ENCODE data around the gene MAN2B1.
A peak's percentile ranks its signal among the peaks of the same experiment; 100 is the strongest.
"Not testable (repeated sequence)": the region's sequence is repeated elsewhere in the genome, so short reads cannot be mapped to it uniquely, and the experiment has no call there.

Gene MAN2B1

GRCh38 chr19:12666265-12667048 is at the start of gene MAN2B1, which contains the start of gene WDR83:
Gene MAN2B1, minus strand, starts transcription at chr19:12666742. Its CDS starts 41 bp downstream, at chr19:12666701.
Gene WDR83, plus strand, starts transcription at chr19:12666807. Its CDS starts 2,984 bp downstream, at chr19:12669791.
- DNase-seq (ENCODE audit: low spot score) = peak; percentile 95

- no peak for DNase-seq (ENCODE audit: low spot score)
Observed at GRCh38 chr19:12715929-12716328, 49.4 kb upstream of the MAN2B1 start.

- no peak for DNase-seq (ENCODE audit: low spot score)
Observed at GRCh38 chr19:12715102-12715501, 48.6 kb upstream of the MAN2B1 start.

GRCh38 chr19:12713304-12713703 is 46.8 kb upstream of the MAN2B1 start:
- DNase-seq (ENCODE audit: low spot score) = not testable (repeated sequence)

GRCh38 chr19:12712077-12712476 is 45.5 kb upstream of the MAN2B1 start:
- DNase-seq (ENCODE audit: low spot score) = not testable (repeated sequence)

- no peak for DNase-seq (ENCODE audit: low spot score)
Observed at GRCh38 chr19:12711187-12711586, 44.6 kb upstream of the MAN2B1 start.

- DNase-seq (ENCODE audit: low spot score) = no peak
Observed at GRCh38 chr19:12708641-12709040, 42.1 kb upstream of the MAN2B1 start.

- no peak for DNase-seq (ENCODE audit: low spot score)
Observed at GRCh38 chr19:12706332-12706718, 39.8 kb upstream of the MAN2B1 start.

GRCh38 chr19:12705654-12706331 is 39.3 kb upstream of the MAN2B1 start:
- DNase-seq (ENCODE audit: low spot score) = no peak

- DNase-seq (ENCODE audit: low spot score) = no peak
Observed at GRCh38 chr19:12705169-12705568, 38.6 kb upstream of the MAN2B1 start.

GRCh38 chr19:12703046-12703445 is 36.5 kb upstream of the MAN2B1 start:
- DNase-seq (ENCODE audit: low spot score) = peak; percentile 71

- DNase-seq (ENCODE audit: low spot score) = no peak
Observed at GRCh38 chr19:12701596-12702282, 35.2 kb upstream of the MAN2B1 start.

- no peak for DNase-seq (ENCODE audit: low spot score)
Observed at GRCh38 chr19:12698138-12698537, 31.6 kb upstream of the MAN2B1 start.

GRCh38 chr19:12697425-12697824 is 30.9 kb upstream of the MAN2B1 start:
- DNase-seq (ENCODE audit: low spot score) = not testable (repeated sequence)

- DNase-seq (ENCODE audit: low spot score) = peak; percentile 97
Observed at GRCh38 chr19:12696366-12697335, 30.1 kb upstream of the MAN2B1 start, which contains the start of gene FBXW9. Gene FBXW9, minus strand, starts transcription at chr19:12696631. Its CDS starts 50 bp downstream, at chr19:12696581.

- no peak for DNase-seq (ENCODE audit: low spot score)
Observed at GRCh38 chr19:12695997-12696365, 29.4 kb upstream of the MAN2B1 start.

- DNase-seq (ENCODE audit: low spot score) = no peak
Observed at GRCh38 chr19:12695514-12695913, 29.0 kb upstream of the MAN2B1 start.

GRCh38 chr19:12695096-12695495 is 28.6 kb upstream of the MAN2B1 start:
- DNase-seq (ENCODE audit: low spot score) = no peak

- DNase-seq (ENCODE audit: low spot score) = no peak
Observed at GRCh38 chr19:12694641-12695040, 28.1 kb upstream of the MAN2B1 start.

- DNase-seq (ENCODE audit: low spot score) = no peak
Observed at GRCh38 chr19:12692960-12693359, 26.4 kb upstream of the MAN2B1 start.

GRCh38 chr19:12689581-12690216 is 23.2 kb upstream of the MAN2B1 start:
- DNase-seq (ENCODE audit: low spot score) = no peak

Data from AG08395 (cell line).